ENCODE results near the gene CPA4. TPM values are rescaled to one million over a fixed set of nuclear protein-coding genes. Genes with fewer than 3 reads are reported as not detected.

CPA4 gene
- total and polyA plus RNA-seq, 4 donors, result 0.55 to 2.3 (median 1.2) TPM

DNA sequence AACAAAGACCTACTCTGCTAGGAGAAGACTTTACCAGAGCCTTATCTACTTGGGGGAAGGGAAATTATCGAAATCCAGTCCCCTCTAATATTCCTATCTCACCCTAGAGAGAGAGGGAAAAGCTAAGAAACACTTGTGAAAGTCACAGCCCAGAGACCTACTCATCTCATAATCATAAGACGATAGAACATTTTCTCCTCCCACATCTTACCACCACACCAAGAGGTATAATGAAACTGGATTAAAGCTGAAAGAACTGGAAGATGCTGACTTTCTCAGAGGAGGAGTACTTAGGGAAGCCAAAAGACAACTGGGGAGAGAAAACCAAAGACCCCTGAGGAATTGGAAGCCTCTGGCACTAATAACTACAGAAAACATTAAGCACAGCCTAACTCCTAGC lies 40.9 kb downstream of the CPA4 start:
- no peak overlapping the region for H3K27ac ChIP-seq (ENCODE audit: low read depth in 1 of 2, low read length in 1 of 2)
- H3K36me3 ChIP-seq (ENCODE audit: control insufficient read depth in 4 of 4, insufficient read depth in 4 of 4, low read length in 4 of 4), result no peaks in the 10 kb centered on the region
- H3K4me3 ChIP-seq, result no peak overlapping the region
- no peaks in the 10 kb centered on the region for H3K27me3 ChIP-seq (ENCODE audit: control insufficient read depth in 3 of 3, insufficient read depth in 3 of 3, low read length in 2 of 3)
- WGBS, 2 donors, result 81 to 83% methylated on average over 2 of the region's 2 CpGs
- DNase-seq (no peak), ATAC-seq (ENCODE audit: insufficient read depth, low FRiP score) (no peak)
- no peaks in the 10 kb centered on the region for H3K9me3 ChIP-seq (ENCODE audit: control insufficient read depth in 4 of 4, insufficient read depth in 3 of 4, low read length in 3 of 4)
- H3K4me1 ChIP-seq (ENCODE audit: control insufficient read depth in 5 of 5, insufficient read depth in 5 of 5, low read length in 5 of 5), result peaks cover 0 to 10% (median 0%) of the 10 kb centered on the region in 5 donors
- TF ChIP-seq, protein P1, sequence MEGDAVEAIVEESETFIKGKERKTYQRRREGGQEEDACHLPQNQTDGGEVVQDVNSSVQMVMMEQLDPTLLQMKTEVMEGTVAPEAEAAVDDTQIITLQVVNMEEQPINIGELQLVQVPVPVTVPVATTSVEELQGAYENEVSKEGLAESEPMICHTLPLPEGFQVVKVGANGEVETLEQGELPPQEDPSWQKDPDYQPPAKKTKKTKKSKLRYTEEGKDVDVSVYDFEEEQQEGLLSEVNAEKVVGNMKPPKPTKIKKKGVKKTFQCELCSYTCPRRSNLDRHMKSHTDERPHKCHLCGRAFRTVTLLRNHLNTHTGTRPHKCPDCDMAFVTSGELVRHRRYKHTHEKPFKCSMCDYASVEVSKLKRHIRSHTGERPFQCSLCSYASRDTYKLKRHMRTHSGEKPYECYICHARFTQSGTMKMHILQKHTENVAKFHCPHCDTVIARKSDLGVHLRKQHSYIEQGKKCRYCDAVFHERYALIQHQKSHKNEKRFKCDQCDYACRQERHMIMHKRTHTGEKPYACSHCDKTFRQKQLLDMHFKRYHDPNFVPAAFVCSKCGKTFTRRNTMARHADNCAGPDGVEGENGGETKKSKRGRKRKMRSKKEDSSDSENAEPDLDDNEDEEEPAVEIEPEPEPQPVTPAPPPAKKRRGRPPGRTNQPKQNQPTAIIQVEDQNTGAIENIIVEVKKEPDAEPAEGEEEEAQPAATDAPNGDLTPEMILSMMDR (IDR thresholded peaks at IDR 0.05; ENCODE audit: control extremely low read depth, extremely low read depth), result no peak
- H3K9ac ChIP-seq (ENCODE audit: insufficient read depth in 1 of 2, low read length in 2 of 2), result no peak overlapping the region

DNA sequence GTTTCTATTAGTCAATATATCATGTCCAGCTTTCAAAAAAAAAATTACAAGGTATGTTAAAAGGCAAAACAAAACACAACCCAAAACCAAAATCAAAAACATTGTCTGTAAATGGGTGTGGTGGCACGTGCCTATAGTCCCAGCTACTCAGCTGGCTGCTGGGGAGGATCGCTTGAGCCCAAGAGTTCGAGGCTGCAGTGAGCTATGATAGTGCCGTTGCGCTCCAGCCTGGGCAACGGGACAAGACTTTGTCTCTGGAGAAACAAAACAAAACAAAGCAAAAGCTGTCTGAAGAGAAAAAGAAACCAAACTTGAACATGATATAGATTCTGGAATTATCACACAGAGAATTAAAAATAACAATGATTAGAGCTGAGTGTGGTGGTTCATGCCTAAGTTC lies 41.3 kb downstream of the CPA4 start:
- H3K27ac ChIP-seq (ENCODE audit: low read depth in 1 of 2, low read length in 1 of 2), result no peak overlapping the region
- no peaks in the 10 kb centered on the region for H3K36me3 ChIP-seq (ENCODE audit: control insufficient read depth in 4 of 4, insufficient read depth in 4 of 4, low read length in 4 of 4)
- ATAC-seq (ENCODE audit: insufficient read depth, low FRiP score), result no peak
- 62 to 65% methylated on average over 6 of the region's 6 CpGs for WGBS, 2 donors
- no peak overlapping the region for H3K9ac ChIP-seq (ENCODE audit: insufficient read depth in 1 of 2, low read length in 2 of 2)
- no peak overlapping the region for H3K4me3 ChIP-seq
- H3K9me3 ChIP-seq (ENCODE audit: control insufficient read depth in 4 of 4, insufficient read depth in 3 of 4, low read length in 3 of 4), result no peaks in the 10 kb centered on the region
- peaks cover 0 to 9% (median 0%) of the 10 kb centered on the region in 5 donors for H3K4me1 ChIP-seq (ENCODE audit: control insufficient read depth in 5 of 5, insufficient read depth in 5 of 5, low read length in 5 of 5)
- H3K27me3 ChIP-seq (ENCODE audit: control insufficient read depth in 3 of 3, insufficient read depth in 3 of 3, low read length in 2 of 3), result no peaks in the 10 kb centered on the region
- peak; percentile 22 to 58 (median 47) for DNase-seq
- TF ChIP-seq, protein P1 (IDR thresholded peaks at IDR 0.05; ENCODE audit: control extremely low read depth, extremely low read depth), result no peak

DNA sequence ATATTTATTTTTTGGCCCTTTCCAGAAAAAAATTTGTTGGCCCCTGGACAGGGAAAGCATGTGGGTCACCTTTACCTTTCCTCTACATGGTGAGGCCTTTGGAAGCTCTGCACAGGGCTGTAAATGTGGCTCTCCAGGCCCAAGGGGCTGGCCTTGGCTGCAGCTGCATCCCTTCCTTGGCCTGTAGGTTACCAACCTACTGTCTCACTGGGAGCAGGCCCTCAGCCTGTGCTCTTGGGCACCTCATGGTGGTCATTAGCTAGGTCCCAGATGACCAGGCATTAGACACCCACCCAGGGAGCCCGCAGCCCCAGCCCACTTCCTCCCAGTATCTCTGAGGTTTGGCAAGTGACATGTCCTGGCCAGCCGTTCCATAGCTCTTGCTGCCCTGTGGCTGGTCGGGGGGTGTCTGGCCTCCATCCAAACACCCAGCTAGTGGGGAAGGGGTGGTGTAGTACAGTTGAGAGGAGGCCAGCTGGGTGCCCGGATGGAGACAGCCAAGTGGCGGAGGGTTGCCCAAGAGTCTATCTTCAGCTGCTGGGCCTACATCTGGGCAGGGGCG lies 44.5 kb downstream of the CPA4 start:
- Histone ChIP-seq H3K4me3 (no peak overlapping the region), H3K9me3 (ENCODE audit: control insufficient read depth in 4 of 4, insufficient read depth in 3 of 4, low read length in 3 of 4) (peaks cover 0 to 3% (median 0%) of the 10 kb centered on the region in 4 donors), H3K36me3 (ENCODE audit: control insufficient read depth in 4 of 4, insufficient read depth in 4 of 4, low read length in 4 of 4) (no peaks in the 10 kb centered on the region), H3K27ac (ENCODE audit: low read depth in 1 of 2, low read length in 1 of 2) (no peak overlapping the region), H3K4me1 (ENCODE audit: control insufficient read depth in 5 of 5, insufficient read depth in 5 of 5, low read length in 5 of 5) (no peaks in the 10 kb centered on the region), H3K9ac (ENCODE audit: insufficient read depth in 1 of 2, low read length in 2 of 2) (no peak overlapping the region), H3K27me3 (ENCODE audit: control insufficient read depth in 3 of 3, insufficient read depth in 3 of 3, low read length in 2 of 3) (no peaks in the 10 kb centered on the region)
- DNase-seq, result no peak
- TF ChIP-seq, protein P1 (IDR thresholded peaks at IDR 0.05; ENCODE audit: control extremely low read depth, extremely low read depth), result no peak
- no peak for ATAC-seq (ENCODE audit: insufficient read depth, low FRiP score)
- WGBS, 2 donors, result 69 to 73% methylated on average over 6 of the region's 6 CpGs

DNA sequence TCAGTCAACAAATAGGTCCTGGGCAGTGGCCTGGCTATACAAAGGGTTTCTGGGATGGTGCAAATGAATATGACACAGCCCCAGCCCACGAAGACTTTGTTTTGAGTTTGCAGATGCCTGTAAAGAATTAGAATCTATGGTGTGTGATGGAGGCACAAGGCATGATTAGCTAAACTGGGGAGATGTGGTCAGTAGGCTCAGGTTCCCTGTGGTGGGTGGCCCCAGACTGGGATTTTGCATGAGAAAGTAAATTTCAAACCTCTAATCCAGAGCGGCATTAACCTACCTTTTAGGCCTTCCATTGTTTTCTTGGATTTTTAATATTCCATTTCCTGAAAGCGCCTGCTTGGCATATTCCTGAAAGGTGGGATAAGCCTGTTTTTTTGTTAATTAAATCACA lies 45.3 kb downstream of the CPA4 start:
- DNase-seq, result no peak
- 91 to 93% methylated on average over 3 of the region's 3 CpGs for WGBS, 2 donors
- TF ChIP-seq, protein P1 (IDR thresholded peaks at IDR 0.05; ENCODE audit: control extremely low read depth, extremely low read depth), result no peak
- Histone ChIP-seq H3K4me1 (ENCODE audit: control insufficient read depth in 5 of 5, insufficient read depth in 5 of 5, low read length in 5 of 5) (no peaks in the 10 kb centered on the region), H3K4me3 (no peak overlapping the region), H3K9ac (ENCODE audit: insufficient read depth in 1 of 2, low read length in 2 of 2) (no peak overlapping the region), H3K36me3 (ENCODE audit: control insufficient read depth in 4 of 4, insufficient read depth in 4 of 4, low read length in 4 of 4) (no peaks in the 10 kb centered on the region), H3K27me3 (ENCODE audit: control insufficient read depth in 3 of 3, insufficient read depth in 3 of 3, low read length in 2 of 3) (no peaks in the 10 kb centered on the region), H3K27ac (ENCODE audit: low read depth in 1 of 2, low read length in 1 of 2) (no peak overlapping the region), H3K9me3 (ENCODE audit: control insufficient read depth in 4 of 4, insufficient read depth in 3 of 4, low read length in 3 of 4) (peaks cover 0 to 3% (median 0%) of the 10 kb centered on the region in 4 donors)
- ATAC-seq (ENCODE audit: insufficient read depth, low FRiP score), result no peak
